GM12865 (cell line): ENCODE data around the gene ITGB3BP.
"Not testable (repeated sequence)": the region's sequence is repeated elsewhere in the genome, so short reads cannot be mapped to it uniquely, and the experiment has no call there.

Experiments
- DNase-seq: peaks from one replicate; pipeline ENCODE4 v3.0.0; 2010; ENCODE audit warnings: low read depth
- H3K4me3 ChIP-seq: 2 replicates; pipeline ENCODE4 v1.5.1; 2011; ENCODE audit warnings: mild to moderate bottlenecking, low read depth, low read length, control low read depth
- TF ChIP-seq, protein P1 (sequence below): IDR thresholded peaks from 2 replicates; pipeline ENCODE4 v1.5.1; 2011; ENCODE audit warnings: low read length, control low read depth, low read depth, inconsistent platforms; ENCODE audit not compliant: insufficient read depth; ENCODE audit errors: missing control alignments

Gene ITGB3BP

DNA sequence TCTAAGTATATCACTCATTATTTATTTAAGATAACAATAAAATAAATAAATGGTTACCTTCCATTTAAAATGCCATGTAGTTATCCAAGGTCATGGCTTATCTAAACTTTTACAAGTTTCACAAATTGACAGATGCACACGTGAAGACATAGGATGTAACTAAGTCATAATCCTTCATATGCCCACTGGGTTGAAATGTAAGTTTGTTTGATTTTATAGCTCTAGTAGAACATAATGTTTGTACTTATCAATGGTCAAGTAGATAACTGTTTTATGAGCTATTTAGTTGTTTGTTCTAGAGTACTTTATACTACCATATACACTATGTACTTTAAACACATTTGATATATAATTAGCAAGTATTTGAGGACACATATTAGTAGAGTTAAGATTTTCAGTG is 43.0 kb downstream of the ITGB3BP start:
- DNase-seq = no peak
- TF ChIP-seq, protein P1, sequence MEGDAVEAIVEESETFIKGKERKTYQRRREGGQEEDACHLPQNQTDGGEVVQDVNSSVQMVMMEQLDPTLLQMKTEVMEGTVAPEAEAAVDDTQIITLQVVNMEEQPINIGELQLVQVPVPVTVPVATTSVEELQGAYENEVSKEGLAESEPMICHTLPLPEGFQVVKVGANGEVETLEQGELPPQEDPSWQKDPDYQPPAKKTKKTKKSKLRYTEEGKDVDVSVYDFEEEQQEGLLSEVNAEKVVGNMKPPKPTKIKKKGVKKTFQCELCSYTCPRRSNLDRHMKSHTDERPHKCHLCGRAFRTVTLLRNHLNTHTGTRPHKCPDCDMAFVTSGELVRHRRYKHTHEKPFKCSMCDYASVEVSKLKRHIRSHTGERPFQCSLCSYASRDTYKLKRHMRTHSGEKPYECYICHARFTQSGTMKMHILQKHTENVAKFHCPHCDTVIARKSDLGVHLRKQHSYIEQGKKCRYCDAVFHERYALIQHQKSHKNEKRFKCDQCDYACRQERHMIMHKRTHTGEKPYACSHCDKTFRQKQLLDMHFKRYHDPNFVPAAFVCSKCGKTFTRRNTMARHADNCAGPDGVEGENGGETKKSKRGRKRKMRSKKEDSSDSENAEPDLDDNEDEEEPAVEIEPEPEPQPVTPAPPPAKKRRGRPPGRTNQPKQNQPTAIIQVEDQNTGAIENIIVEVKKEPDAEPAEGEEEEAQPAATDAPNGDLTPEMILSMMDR = no peak
- no peak overlapping the region for H3K4me3 ChIP-seq

DNA sequence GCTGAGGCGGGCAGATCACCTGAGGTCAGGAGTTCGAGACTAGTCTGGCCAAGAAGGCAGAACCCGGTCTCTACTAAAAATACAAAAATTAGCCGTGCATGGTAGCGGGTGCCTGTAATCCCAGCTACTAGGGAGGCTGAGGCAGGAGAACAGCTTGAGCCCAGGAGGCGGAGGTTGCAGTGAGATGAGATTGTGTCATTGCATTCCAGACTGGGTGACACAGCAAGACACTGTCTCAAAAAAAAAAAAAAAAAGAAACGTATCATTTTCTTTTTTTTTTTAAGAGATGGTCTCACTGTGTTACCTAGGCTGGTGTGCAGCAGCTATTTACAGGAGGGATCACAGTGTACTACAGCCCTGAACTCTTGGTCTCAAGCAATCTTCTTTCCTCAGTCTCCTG is 47.3 kb downstream of the ITGB3BP start:
- TF ChIP-seq, protein P1 = no peak
- no peak for DNase-seq

DNA sequence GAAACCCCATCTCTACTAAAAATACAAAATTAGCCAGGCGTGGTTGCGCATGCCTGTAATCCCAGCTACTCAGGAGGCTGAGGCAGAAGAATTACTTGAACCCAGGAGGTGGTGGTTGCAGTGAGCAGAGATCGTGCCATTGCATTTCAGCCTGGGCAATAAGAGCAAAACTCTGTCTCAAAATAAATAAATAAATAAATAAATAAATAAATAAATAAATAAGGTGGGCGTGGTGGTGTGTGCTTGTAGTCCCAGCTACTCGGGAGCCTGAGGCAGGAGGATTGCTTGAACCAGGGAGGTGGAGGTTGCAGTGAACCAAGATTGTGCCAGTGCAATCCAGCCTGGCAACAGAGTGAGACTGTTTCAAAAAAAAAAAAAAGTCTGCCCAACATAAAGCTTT is 54.3 kb downstream of the ITGB3BP start:
- not testable (repeated sequence) for DNase-seq, H3K4me3 ChIP-seq

More for the DNA sequence above, 47.3 kb downstream of the ITGB3BP start:
- H3K4me3 ChIP-seq = no peak overlapping the region

DNA sequence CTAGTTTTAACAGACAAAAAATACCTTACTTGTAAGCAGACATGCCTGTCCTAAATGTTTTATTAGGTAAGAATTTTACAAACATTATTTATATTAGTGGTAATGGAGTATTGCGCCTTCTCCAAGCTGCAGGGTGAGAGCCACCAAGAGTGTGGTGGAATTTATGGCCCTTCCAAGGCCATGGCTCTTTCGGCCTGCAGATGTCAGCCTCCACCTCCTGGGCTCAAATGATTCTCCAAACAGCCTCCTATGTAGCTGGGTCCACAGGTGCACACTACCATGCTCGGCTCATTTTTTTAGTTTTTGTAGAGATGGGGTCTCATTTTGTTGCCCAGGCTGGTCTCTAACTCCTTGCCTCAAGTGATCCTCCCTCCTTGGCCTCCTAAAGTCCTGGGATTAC is 56.3 kb downstream of the ITGB3BP start:
- TF ChIP-seq, protein P1 = no peak
- H3K4me3 ChIP-seq = no peak overlapping the region
- no peak for DNase-seq

DNA sequence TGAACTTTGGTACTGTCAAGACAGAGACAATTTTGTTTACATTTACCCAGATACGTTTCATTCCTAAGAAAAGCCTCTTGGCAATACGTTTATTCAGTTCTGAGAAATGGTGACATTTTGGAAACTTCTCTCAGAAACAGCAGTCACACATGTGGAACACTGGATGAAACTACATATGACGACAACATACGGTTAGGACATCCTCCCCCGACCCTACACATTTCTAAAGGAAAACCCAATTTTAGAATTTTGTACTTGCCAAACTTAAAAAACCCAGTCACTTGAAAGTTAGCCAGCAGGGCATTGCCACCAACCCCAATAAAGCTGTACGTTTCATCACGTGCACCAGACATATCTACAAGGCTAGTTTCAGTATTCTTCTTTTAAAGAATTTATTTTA is 56.8 kb downstream of the ITGB3BP start:
- TF ChIP-seq, protein P1 = no peak
- no peak overlapping the region for H3K4me3 ChIP-seq
- DNase-seq = no peak

- no peak for DNase-seq
Measured at GRCh38 chr1:63463248-63463647, 59.8 kb downstream of the ITGB3BP start.

GRCh38 chr1:63461661-63462230 is 61.3 kb downstream of the ITGB3BP start:
- H3K4me3 ChIP-seq = no peak overlapping the region
- no peak for DNase-seq
- TF ChIP-seq, protein P1 = no peak

More at GRCh38 chr1:63463248-63463647, 59.8 kb downstream of the ITGB3BP start:
- TF ChIP-seq, protein P1 = no peak
- no peak overlapping the region for H3K4me3 ChIP-seq
